Mucosa of rectum (tissue), 2 donors: ENCODE results near the gene KRTAP20-2.

Experiments used
- H3K27ac ChIP-seq, 2 donors: one replicate each; pipeline ENCODE4 v1.7.0; 2013; ENCODE audit warnings: inconsistent platforms in 2 of 2, low read depth in 2 of 2, low read length in 2 of 2
- H3K27me3 ChIP-seq, 2 donors: one replicate each; pipeline ENCODE4 v1.7.0; 2013; ENCODE audit warnings: low read length in 2 of 2; ENCODE audit not compliant: control insufficient read depth in 2 of 2, insufficient read depth in 2 of 2
- H3K36me3 ChIP-seq, 2 donors: one replicate each; pipeline ENCODE4 v1.7.0; 2013; ENCODE audit warnings: low read length in 2 of 2; ENCODE audit not compliant: control insufficient read depth in 2 of 2, insufficient read depth in 2 of 2
- H3K4me1 ChIP-seq, 2 donors: one replicate each; pipeline ENCODE4 v1.7.0; 2013; ENCODE audit warnings: low read length in 2 of 2, mild to moderate bottlenecking in 1 of 2; ENCODE audit not compliant: control insufficient read depth in 2 of 2, insufficient read depth in 2 of 2
- H3K4me3 ChIP-seq, 2 donors: one replicate each; pipeline ENCODE4 v1.7.0; 2013; ENCODE audit warnings: low read length in 2 of 2
- H3K9ac ChIP-seq, 2 donors: one replicate each; pipeline ENCODE4 v1.7.0; 2013; ENCODE audit warnings: low read length in 2 of 2, low read depth in 1 of 2, mild to moderate bottlenecking in 1 of 2
- H3K9me3 ChIP-seq, 2 donors: one replicate each; pipeline ENCODE4 v1.7.0; 2013; ENCODE audit warnings: low read length in 2 of 2; ENCODE audit not compliant: control insufficient read depth in 2 of 2
- donor health status: healthy.
- donor health status: Normal muscosa, but diverticular disease.

Gene KRTAP20-2

DNA sequence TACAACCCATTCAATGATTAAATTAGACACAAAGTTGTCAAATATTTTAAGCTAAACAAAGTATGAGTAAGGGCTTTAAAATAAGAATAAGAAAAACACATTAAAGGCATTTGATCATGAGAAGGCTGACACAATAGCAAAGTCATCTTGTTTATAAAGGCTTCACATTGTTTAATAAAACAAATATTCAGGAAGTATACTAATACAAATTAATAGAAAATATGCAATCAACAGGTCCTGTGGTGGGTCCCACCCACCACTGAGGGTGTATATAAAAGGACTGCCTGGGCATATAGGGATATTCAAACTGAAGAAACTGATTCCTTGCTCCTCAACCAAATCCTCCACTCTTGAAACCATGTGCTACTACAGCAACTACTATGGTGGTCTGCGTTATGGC lies at the start of gene KRTAP20-2:
Gene KRTAP20-2 (plus strand): TSS at position 301 of the 400 bp plus-strand sequence. CDS start 58 bp downstream, at position 359.
- Histone ChIP-seq H3K27me3 (no peaks in the 10 kb centered on the region), H3K4me3 (no peak within 1 kb of the TSS), H3K27ac (no peak within 1 kb of the TSS), H3K4me1 (no peaks in the 10 kb centered on the region), H3K36me3 (no peaks in the 10 kb centered on the region), H3K9ac (no peak within 1 kb of the TSS), H3K9me3 (peaks cover 0 to 5% of the 10 kb centered on the region in 2 donors)

DNA sequence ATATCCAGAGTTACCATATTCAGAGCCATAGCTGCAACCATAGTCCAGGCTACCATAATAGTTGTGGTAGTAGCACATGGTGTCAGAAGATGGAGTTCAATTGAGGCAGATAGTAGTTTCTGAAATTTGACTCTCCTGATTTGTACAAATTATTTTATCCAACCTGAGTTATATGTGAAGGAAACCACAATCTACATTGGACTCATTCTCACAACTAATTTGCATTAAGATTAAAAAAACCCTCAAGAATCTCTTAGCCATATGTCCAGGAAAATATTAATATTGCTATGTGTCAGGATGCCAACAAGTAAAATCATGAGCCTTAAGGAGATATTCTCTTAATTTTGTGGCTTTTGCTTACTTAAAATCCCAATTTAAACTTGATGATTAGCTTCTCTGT lies 44.7 kb upstream of the KRTAP20-2 start, which contains the start of gene KRTAP22-2:
Gene KRTAP22-2 (minus strand): TSS at position 101 of the 400 bp plus-strand sequence.
- Histone ChIP-seq H3K27me3 (no peaks in the 10 kb centered on the region), H3K36me3 (no peaks in the 10 kb centered on the region), H3K4me3 (no peak within 1 kb of the TSS), H3K27ac (no peak within 1 kb of the TSS), H3K9me3 (peaks cover 5% of the 10 kb centered on the region in 2 donors), H3K4me1 (no peaks in the 10 kb centered on the region), H3K9ac (no peak within 1 kb of the TSS)

- peaks cover 5 to 7% of the 10 kb centered on the region in 2 donors for H3K9me3 ChIP-seq
- H3K4me1 ChIP-seq, result no peaks in the 10 kb centered on the region
- H3K36me3 ChIP-seq, result no peaks in the 10 kb centered on the region
- no peak within 1 kb of the TSS for H3K4me3 ChIP-seq
- no peaks in the 10 kb centered on the region for H3K27me3 ChIP-seq
- no peak within 1 kb of the TSS for H3K27ac ChIP-seq
- H3K9ac ChIP-seq, result no peak within 1 kb of the TSS
These were observed 42.9 kb upstream of the KRTAP20-2 start, which contains the start of gene KRTAP6-3 for GRCh38 chr21:30592140-30592539. Gene KRTAP6-3 (plus strand): TSS chr21:30592440. CDS start chr21:30592446, 6 bp downstream.

- no peaks in the 10 kb centered on the region for H3K36me3 ChIP-seq
- no peak within 1 kb of the TSS for H3K9ac ChIP-seq
- no peak within 1 kb of the TSS for H3K4me3 ChIP-seq
- H3K9me3 ChIP-seq, result peaks cover 6 to 7% of the 10 kb centered on the region in 2 donors
- H3K4me1 ChIP-seq, result no peaks in the 10 kb centered on the region
- no peak within 1 kb of the TSS for H3K27ac ChIP-seq
- H3K27me3 ChIP-seq, result no peaks in the 10 kb centered on the region
These were observed 36.2 kb upstream of the KRTAP20-2 start, which contains the start of gene KRTAP6-2 for GRCh38 chr21:30598802-30599201. Gene KRTAP6-2 (minus strand): TSS chr21:30598902. CDS start chr21:30598874, 28 bp downstream.

- Histone ChIP-seq H3K9me3 (peaks cover 9% of the 10 kb centered on the region in 2 donors), H3K4me3 (no peak within 1 kb of the TSS), H3K36me3 (no peaks in the 10 kb centered on the region), H3K9ac (no peak within 1 kb of the TSS), H3K27ac (no peak within 1 kb of the TSS), H3K27me3 (no peaks in the 10 kb centered on the region), H3K4me1 (no peaks in the 10 kb centered on the region)
These were observed 34.2 kb upstream of the KRTAP20-2 start, which contains the start of gene KRTAP22-1 for GRCh38 chr21:30600787-30601186. Gene KRTAP22-1 (plus strand): TSS chr21:30601087.

DNA sequence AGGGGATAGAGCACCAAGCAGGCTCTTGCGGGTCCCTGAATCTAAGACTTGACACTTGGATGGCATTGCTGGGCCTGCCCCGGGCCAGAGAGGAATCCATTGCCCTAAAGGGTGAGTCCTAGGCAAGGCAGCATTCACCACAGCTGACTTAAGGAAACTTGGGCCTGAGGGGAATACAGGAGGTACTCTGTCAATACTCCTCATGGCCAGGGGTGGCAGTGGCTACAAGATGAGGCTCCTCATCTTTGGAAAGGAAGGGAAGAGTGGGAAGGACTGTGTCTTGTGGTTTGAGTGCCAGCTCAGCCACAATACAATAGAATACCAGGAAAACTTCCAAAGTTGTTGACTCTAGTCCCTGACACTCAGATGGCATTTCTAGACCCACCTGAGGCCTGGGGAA lies 29.0 kb upstream of the KRTAP20-2 start:
- H3K4me3 ChIP-seq, result no peak overlapping the region
- H3K36me3 ChIP-seq, result no peaks in the 10 kb centered on the region
- no peaks in the 10 kb centered on the region for H3K27me3 ChIP-seq
- peaks cover 3 to 6% of the 10 kb centered on the region in 2 donors for H3K9me3 ChIP-seq
- no peak overlapping the region for H3K9ac ChIP-seq
- H3K4me1 ChIP-seq, result no peaks in the 10 kb centered on the region
- H3K27ac ChIP-seq, result no peak overlapping the region

GRCh38 chr21:30612132-30612531 lies 22.9 kb upstream of the KRTAP20-2 start:
- no peak overlapping the region for H3K27ac ChIP-seq
- no peaks in the 10 kb centered on the region for H3K27me3 ChIP-seq
- no peaks in the 10 kb centered on the region for H3K4me1 ChIP-seq
- H3K4me3 ChIP-seq, result no peak overlapping the region
- H3K9ac ChIP-seq, result no peak overlapping the region
- H3K36me3 ChIP-seq, result no peaks in the 10 kb centered on the region
- peaks cover 2 to 4% of the 10 kb centered on the region in 2 donors for H3K9me3 ChIP-seq

- H3K9ac ChIP-seq, result no peak within 1 kb of the TSS
These were observed 21.2 kb upstream of the KRTAP20-2 start, which contains the start of gene KRTAP6-1 for GRCh38 chr21:30613836-30614235. Gene KRTAP6-1 (minus strand): TSS chr21:30613930. CDS start chr21:30613904, 26 bp downstream.

DNA sequence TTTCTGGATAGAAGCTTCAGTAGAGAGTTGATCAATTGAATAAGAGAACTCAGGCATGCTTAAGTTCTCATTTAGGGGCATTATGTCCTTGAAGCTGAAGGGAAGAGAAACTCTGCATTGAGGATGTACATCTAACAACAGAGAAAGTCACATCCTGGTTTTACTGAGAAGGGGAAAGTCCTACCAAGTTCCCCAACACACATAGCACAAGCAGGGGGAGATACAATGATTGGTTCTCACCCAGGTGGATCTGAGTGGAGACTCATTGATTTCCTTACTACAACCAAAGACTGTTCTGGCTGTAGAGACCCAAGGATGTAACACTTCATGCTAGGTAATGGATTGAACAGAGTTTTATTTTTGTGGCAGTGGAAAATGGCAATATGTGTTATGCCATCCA lies 19.8 kb upstream of the KRTAP20-2 start:
- no peaks in the 10 kb centered on the region for H3K4me1 ChIP-seq
- peaks cover 2 to 4% of the 10 kb centered on the region in 2 donors for H3K9me3 ChIP-seq
- no peaks in the 10 kb centered on the region for H3K36me3 ChIP-seq
- no peak overlapping the region for H3K4me3 ChIP-seq
- no peak overlapping the region for H3K27ac ChIP-seq
- H3K27me3 ChIP-seq, result no peaks in the 10 kb centered on the region
- H3K9ac ChIP-seq, result no peak overlapping the region

More at GRCh38 chr21:30613836-30614235, 21.2 kb upstream of the KRTAP20-2 start, which contains the start of gene KRTAP6-1:
- H3K27me3 ChIP-seq, result no peaks in the 10 kb centered on the region
- H3K4me3 ChIP-seq, result no peak within 1 kb of the TSS
- H3K9me3 ChIP-seq, result peaks cover 2 to 4% of the 10 kb centered on the region in 2 donors
- H3K36me3 ChIP-seq, result no peaks in the 10 kb centered on the region
- no peak within 1 kb of the TSS for H3K27ac ChIP-seq
- H3K4me1 ChIP-seq, result no peaks in the 10 kb centered on the region

GRCh38 chr21:30616125-30616524 lies 18.9 kb upstream of the KRTAP20-2 start, which contains the start of gene KRTAP20-1:
Gene KRTAP20-1 (plus strand): TSS chr21:30616425. CDS start chr21:30616455, 30 bp downstream.
- no peaks in the 10 kb centered on the region for H3K27me3 ChIP-seq
- H3K4me1 ChIP-seq, result no peaks in the 10 kb centered on the region
- H3K4me3 ChIP-seq, result no peak within 1 kb of the TSS
- H3K27ac ChIP-seq, result no peak within 1 kb of the TSS
- H3K9ac ChIP-seq, result no peak within 1 kb of the TSS
- no peaks in the 10 kb centered on the region for H3K36me3 ChIP-seq
- H3K9me3 ChIP-seq, result peaks cover 2 to 3% of the 10 kb centered on the region in 2 donors
